Measurements from ENCODE around the gene MOV10.
"Not testable (repeated sequence)": the region's sequence is repeated elsewhere in the genome, so short reads cannot be mapped to it uniquely, and the experiment has no call there.

MOV10 gene

DNA sequence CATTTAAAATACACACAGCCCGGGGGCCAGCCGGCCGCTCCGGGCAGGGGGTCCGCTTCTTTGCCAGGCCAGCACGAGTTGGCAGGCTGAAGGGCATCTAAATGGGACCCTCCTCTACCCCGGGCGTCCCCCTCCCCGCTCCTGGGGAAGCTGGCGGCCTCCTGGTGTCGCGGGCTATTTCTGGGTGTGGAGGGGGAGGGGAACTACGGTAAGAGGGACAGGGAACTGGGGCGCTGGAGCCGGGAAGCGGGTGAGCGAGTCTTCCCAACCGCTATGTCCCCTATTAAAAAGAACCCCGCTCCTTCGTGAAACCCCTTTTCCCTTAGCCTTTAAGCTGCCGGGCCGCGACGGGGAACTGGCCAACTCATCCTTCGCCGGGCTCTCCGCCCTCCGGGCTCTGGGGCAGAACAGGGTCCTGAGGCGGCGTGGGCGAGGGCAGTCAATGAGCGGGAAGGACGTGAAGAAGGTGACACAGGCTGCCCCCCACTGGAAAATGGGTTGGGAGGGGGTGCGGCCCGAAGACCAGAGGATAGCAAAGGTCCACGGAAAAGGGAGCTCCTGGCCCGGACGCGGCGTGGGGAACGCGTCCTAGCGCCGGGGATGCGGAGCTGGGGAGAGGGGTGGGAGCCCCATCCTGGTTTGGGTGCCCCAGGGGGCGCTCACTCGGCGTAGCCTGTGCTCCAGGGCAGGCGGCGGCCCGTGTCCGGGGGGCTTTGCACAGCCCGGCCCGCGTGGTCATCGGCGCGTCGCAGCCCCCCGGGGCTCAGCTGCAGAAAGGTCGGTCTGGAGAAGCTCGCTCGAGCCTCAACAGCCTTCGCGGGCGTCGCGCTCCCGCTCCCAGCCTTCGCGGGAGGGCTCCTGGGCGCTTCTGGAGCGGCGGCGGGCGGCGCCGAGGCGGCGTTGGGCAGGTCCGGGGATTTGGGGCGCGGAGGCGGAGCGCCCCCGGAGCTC is 40.1 kb downstream of the MOV10 start:
- DNase-seq (ENCODE audit: low read depth), result no peak

DNA sequence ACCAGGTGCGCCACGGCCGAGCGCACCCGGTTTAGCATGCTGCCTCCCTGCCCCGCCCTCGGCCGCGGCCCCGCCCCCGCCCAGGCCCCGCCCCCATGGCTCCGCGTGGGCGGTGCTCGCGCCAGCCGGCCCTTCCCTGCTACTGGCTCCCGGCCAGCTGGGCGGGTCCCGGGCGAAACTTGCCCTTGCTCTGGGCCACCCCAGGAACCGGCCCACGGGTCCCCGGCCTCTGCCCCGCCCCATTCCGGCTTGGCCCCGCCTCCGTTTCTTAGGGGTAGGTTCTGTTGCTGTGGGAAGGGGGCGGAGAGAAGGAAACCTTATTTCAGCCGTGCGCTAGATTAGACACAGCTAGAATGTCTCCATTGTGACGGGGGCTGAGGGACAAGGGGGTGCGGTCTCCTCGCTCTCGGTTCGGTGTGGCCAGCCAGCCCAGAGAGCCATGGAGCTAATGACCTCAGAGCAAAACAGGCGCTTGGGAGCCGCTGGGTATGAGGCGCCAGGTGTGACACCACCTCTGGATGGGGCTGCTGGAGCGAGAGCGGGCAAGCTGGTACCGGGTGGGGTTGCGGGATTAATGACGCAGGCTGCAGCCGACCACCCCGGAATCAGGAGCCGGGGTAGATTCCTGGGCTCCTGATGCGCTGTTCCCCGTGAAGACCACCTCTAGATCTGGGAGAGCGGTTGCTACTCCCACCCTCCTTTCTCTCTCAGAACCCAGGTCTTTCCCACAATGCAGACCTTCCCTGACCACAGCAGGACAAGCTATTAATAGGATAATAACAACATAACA is 41.0 kb downstream of the MOV10 start, which contains the start of gene PPM1J:
Gene PPM1J, minus strand, starts transcription at position 69 of the 790 bp plus-strand sequence. Its CDS starts 31 bp downstream, at position 38.
- DNase-seq (ENCODE audit: low read depth), result peak; percentile 96

DNA sequence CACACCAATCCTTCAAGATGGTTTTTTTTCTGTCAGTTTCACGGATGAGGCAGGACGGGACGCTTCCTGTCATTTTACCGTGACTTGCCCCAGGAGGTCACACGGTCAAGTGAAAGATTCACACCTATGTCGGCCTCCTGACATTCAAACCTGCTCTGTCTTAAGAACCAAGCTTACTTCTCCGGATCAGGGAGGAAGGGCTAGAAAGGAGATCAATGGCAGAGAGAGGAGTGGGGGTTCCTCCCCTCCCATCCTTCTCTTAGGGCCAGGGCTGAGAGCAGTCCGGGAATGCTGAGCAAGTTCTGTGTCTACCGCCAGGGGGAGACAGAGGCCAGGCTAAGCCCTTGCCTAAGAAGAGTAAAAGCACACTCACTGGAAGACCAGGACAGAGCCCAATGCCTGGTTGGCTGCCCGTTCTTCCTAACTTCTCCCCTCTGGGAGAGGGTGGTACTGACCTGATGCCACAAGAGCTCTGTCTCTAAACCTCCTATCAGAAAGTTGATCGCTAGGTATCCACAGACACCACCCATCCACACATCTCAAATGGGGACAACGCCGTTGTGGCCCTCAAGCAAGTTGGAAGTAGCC is 41.8 kb downstream of the MOV10 start:
- DNase-seq (ENCODE audit: low read depth), result peak; percentile 63

DNA sequence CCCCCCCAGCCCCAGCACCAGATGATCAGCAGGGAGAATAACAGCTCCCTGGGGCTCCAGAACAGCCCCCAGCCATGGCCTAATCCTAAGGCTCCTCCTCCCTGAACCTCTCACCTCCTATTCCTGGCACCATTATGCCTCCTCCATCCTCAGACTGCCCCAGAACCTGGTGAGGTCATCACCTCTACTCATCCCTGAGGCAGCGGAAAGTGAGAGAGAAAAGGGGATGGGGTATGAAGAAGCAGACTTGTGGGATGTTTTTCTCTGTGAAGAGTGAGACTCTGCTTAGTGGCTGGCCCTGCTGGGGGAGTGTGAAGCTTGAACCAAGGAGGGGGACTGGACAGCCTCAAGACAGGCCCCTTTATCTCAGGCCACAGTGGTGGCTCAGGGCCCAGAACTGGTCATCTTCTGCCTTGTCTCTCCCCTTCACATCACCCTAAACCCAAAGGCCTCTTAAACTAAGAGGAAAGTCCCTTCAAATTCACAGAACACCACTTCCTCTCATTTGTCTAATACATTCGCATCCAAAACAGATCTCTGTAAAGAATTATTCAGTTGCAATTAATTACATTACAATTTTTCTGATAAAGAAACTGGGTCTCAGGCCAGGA is 42.9 kb downstream of the MOV10 start:
- no peak for DNase-seq (ENCODE audit: low read depth)

DNA sequence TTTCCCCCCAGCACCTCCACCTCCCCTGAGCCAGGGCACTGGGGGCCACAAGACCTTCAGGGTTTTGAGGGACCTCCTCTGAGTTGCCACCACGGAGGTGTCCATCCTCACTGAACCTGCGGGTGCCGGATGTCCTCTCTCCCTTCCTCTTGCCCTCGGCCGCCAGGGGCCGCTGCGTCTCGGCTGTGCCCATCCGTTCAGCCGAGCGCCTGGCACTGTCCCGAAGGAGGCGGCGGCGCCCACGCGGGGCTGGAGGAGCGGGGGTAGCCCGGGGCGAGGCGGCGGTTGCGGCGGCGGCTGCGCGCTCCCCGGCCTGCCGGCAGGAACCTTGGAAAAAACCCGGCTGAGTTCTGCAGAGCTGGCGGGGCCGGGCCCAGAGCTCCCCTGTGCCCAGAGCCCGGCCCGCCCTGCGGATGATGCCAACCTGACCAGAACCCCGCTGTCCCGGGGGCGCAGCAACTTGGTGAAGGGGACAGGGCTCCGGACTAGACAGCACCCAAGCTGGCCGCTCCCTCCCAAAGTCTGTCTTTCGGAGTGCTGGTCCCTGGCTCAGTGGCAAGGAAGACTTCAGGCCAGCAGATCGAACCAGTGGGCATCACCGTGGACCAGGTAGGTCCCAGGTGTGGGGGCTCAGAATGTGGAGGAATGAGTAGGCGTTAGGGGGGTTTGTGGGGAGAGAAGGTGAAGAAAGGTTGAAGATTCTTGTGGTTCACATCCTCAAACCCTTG is 44.4 kb downstream of the MOV10 start:
- DNase-seq (ENCODE audit: low read depth), result peak; percentile 52

DNA sequence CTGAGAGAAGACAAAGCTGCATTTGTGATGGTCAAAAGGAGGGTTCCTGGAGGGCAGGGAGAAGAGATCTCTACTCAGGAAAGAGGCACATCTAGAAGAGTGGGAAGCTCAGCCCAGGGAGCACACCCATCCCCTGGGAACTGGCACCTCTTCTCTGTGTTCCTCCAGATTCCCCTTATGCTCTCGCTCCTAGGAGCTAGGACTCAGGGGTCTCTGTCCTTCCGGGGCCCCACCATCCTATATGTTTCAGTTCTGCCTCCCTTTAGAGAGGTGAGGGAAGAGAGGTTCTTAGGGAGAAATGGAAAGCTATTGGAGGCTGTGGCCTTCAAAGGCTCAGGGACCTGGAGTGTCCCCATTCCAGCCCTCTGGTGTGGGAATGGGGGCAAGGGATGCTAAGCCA is 45.2 kb downstream of the MOV10 start:
- no peak for DNase-seq (ENCODE audit: low read depth)

DNA sequence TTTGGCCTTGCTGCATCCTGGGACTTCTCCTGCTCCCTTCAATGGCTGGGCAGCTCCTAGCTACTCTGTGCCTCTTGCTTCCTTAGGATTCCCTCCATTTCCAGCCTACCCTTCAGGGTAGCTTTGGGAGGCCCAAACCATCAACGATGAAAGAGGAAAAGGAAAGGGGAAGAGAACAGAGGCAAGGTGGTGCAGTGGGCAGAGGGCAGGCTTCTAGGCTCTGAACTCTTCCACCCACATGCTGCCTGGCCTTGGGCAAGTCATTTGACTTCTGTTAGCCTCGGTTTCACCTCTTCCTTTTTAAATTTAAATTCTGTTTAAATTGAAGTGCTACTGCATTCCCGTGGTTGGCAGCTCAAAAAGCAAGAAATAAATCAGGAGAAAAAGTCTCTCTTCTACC is 46.3 kb downstream of the MOV10 start:
- DNase-seq (ENCODE audit: low read depth), result no peak

DNA sequence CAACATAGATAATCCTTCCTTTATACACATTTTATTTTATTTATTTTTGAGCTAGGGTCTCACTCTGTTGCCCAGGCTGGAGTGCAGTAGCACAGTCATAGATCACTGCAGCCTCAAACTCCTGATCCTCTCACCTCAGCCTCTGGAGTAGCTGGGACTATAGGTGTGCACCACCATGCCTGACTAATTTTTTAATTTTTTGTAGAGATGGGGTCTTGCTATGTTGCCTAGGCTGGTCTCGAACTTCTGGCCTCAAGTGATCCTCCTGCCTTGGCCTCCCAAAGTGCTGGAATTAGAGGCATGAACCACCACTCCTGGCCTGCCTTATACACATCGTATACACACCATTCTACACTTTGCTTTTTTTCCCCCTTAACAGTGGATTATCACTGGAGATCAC is 46.8 kb downstream of the MOV10 start:
- not testable (repeated sequence) for DNase-seq (ENCODE audit: low read depth)

DNA sequence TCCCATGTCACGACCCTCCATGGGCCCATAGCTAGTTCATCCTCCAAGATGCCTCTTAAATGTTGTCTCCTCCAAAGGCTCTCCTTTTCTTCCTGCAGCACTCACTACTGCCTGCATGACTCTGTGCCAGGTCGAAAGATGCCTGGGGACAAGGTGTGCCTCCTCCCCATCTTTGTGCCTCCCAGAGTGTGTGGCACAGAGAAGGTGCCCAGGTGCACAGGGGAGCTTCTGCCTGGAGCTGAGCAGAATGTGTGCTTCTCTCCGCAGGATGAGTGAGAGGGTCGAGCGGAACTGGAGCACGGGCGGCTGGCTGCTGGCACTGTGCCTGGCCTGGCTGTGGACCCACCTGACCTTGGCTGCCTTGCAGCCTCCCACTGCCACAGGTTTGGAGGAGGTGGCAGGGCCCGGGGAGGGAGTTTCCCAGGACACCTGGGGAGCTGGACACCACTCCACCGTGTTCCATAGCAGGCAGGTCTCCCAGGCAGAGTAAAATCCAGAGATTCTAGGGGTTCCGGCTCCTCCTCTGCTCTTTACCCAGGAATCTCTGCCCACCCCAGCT is 47.6 kb downstream of the MOV10 start:
- DNase-seq (ENCODE audit: low read depth), result no peak

DNA sequence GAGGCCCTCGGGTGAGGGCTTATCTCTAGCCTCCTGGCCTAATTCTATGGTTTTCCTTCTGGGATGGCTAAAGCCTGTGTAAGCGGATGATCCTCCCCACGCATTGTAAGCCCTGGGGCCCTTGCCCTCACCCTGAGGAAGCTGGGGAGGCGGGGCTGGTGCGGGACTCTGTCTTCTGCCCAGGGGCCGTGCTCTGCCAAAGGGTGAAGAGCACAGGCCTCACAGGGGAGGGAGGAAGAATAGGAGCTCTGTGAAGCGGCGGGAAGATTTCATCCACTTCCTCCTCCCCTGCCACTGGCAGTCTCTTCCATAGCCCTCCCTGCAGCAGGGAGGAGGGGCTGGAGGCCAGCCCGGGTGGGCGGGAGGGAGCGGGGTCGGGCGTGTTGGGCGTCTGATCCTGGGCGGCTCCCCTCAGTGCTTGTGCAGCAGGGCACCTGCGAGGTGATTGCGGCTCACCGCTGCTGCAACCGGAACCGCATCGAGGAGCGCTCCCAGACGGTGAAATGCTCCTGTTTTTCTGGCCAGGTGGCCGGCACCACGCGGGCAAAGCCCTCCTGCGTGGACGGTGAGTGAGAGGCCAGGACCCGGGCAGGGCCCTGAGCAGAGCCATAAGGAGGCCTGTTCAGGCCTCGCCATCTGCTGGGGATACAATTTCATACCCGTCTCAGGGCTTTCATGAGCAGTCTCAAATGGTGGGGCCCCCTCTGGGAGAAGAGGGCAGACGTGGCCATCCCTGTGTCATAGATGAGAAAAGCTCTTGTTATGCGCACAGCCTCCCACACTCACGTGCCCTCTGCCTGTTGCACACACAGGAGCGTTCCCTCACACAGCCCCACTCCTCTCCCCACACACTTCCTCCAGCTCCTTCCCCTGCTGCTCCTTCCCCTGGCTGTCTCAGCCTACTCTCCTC is 48.4 kb downstream of the MOV10 start:
- no peak for DNase-seq (ENCODE audit: low read depth)

DNA sequence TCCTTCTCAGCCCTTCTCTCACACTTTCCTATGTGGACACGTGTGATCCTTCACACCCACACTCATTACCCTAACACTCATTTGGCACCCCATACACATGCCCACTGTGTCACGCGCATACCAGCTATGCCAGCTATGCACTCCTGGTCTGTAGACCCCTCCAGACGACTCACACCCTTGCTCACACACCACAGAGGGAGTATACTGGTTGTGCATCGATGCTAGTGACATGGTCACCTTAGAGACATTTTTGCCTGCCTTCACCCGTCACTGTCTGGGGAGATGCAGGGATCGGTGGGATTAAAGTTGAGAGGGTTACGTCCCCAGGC is 49.0 kb downstream of the MOV10 start:
- no peak for DNase-seq (ENCODE audit: low read depth)

DNA sequence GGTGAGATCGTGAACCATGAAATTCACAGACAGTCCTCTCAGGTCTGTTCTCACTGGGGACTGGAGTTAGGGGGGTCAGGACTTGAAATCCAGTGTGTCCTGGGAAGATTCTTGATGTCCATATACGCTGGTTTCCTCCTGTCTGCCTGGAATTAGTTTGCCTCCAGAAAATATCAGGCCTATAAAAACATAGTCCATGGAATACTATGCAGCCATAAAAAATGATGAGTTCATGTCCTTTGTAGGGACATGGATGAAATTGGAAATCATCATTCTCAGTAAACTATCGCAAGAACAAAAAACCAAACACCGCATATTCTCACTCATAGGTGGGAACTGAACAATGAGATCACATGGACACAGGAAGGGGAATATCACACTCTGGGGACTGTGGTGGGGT is 49.8 kb downstream of the MOV10 start:
- DNase-seq (ENCODE audit: low read depth), result not testable (repeated sequence)

DNA sequence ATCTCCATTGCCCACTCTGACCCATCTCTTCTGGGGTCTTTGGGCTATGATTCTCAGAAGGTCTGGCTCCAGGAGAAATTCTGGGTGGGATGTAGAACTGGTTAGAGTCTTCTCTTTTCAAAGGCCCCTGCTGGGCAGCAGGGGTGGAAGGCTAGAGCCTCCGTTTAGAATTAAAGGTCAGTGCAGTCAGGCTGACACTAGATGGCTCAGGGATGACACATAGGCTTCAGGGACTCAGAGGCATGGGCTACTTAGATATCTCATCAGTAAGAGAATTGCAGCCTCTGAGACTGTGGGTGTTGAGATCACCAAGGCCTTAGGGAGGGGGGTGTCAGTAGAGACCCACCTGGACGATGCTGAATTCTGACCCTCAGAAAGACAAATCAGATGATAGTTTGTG is 53.3 kb downstream of the MOV10 start:
- DNase-seq (ENCODE audit: low read depth), result no peak

DNA sequence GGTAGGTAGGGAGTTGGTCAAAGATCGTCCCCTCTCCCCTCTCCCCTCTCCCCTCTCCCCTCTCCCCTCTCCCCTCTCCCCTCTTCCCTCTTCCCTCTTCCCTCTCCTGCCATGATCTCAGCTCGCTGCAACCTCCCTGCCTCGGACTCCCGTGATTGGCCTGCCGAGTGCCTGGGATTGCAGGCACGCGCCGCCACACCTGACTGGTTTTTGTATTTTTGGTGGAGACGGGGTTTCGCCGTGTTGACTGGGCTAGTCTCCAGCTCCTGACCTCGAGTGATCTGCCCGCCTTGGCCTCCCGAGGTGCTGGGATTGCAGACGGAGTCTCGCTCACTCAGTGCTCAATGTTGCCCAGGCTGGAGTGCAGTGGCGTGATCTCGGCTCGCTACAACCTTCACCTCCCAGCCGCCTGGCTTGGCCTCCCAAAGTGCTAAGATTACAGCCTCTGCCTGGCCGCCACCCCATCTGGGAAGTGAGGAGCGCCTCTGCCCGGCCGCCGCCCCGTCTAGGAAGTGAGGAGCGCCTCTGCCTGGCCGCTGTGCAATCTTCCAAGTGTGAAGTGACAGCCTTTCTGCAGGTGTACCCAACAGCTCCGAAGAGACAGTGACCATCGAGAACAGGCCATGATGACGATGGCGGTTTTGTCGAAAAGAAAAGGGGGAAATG is 54.0 kb downstream of the MOV10 start:
- not testable (repeated sequence) for DNase-seq (ENCODE audit: low read depth)

DNA sequence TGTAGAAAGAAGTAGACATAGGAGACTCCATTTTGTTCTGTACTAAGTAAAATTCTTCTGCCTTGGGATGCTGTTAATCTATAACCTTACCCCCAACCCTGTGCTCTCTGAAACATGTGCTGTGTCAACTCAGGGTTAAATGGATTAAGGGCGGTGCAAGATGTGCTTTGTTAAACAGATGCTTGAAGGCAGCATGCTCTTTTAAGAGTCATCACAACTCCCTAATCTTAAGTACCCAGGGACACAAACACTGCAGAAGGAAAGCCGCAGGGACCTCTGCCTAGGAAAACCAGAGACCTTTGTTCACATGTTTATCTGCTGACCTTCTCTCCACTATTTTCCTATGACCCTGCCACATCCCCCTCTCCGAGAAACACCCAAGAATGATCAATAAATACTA is 54.6 kb downstream of the MOV10 start:
- not testable (repeated sequence) for DNase-seq (ENCODE audit: low read depth)

DNA sequence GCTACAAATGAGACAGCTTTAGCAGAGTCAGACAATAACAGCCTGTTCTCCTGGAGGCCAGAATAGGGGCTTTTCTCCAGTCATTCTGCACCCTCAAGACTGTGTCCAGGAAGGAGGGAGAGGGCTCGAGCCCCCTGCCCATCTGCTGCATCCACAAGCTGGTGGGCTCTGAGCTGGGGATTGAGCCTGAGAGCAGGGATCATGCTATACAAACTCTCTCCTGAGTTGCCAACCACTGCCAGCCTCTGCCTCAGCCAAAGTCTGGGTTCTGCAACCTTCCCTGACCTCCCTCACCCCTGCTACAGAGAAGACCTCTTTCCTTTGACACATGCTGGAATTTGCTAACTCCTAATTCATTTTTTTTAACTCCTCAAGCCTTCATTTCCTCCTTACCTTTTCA is 55.5 kb downstream of the MOV10 start:
- DNase-seq (ENCODE audit: low read depth), result no peak

DNA sequence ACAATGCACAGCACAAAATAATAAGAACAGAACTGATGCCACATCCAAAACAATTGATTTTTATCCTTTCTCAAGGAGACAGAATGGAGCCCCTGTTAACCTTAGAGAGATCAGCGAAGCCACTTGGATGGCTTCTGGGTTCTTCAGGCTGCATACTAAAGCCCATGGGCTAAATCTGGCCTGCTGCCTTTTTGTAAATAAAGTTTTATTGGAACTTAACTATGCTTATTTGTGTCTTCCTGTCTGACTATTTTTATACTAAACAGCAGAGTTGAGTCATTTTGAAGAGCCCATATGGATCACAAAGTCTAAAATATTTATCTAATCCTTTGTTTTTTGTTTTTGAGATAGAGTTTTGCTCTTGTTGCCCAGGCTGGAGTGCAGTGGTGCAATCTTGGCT is 57.0 kb downstream of the MOV10 start:
- no peak for DNase-seq (ENCODE audit: low read depth)

DNA sequence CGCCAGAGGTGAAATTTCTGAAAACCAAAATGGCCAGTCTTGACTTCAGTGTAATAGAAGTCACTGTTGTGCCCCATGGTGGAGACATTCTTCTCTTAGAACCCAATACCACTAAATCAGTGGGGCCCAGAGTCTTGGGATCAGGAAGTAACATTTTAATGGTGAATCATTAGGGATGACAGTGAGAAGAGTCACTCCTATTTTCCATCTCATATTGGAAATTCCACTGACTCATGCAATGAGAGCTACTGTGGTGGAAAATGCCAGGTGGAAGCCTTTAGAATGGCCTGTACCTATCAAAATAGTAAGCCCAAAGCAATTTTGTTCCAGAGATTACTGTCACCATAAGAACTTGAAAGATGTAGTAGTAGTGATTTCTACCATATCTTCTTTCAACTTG is 61.3 kb downstream of the MOV10 start:
- no peak for DNase-seq (ENCODE audit: low read depth)

DNA sequence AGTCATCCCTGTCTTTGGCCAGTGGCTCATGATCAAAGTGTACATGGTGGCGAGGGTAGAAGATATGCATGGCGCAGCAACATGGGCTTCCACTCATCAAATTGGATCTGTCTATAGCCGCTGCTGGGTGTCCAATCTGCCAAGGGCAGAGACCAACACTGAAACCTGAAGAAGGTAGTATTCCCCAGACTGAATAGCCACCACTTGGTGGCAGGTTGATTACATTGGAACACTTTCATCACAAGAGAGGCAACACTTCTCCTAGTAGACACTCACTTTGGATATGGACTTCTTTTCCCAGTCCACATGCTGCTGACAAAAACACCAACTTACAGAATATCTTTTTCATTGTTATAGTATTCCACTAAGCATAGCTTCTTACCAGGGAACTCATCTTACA is 63.1 kb downstream of the MOV10 start:
- no peak for DNase-seq (ENCODE audit: low read depth)

Data from stimulated activated CD8-positive, alpha-beta memory T cell treated with anti-CD3 and anti-CD28 coated beads, Interleukin-15, amount 100 ng/mL, for 1 hour (primary cell).